Measurements from ENCODE around the gene TMEM37.

DNA sequence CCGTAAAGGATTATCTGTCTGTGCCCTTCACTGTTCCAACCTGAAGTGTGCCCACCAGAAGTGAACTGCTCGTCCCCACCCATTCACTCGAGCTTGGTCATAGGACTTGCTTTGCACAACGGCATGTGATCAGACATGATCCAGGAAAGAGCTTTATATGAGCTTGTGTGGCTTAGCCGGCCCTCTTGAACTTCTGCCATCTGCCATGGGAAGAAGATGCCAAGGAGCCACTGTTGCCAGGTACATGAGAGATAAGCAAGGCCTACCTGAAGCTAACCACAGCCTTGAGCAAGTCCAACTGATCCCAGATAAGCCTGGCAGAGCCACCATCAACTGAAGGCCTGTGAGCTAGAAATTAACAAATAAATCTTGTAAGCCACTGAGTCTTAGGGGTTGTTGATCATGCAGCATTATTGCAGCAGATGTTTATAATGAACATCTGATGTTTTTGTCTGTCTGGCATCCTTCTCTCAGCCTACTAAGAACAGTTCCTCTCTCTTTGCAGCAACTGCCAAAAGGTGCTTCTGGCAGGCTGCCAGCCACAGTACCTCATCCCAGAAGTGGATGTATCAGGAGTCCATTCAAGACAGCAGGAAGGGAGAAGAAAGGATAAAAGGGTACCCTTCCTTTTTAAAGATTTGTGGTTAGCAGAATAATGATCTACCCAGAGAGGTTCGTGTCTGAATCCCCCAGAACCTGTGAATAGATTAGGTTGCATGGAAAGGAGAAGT is 48.1 kb upstream of the TMEM37 start:
- TF ChIP-seq CTCF (conservative IDR thresholded peaks at IDR 0.05) (no peak), ZFX (IDR thresholded peaks at IDR 0.05) (no peak)

Data from C4-2B (cell line).